IPS-18a (cell line): ENCODE data around the gene RBM18.

Experiments
- H3K27ac ChIP-seq: one replicate; pipeline ENCODE4 v1.5.1; 2013; ENCODE audit warnings: low read length
- H3K27me3 ChIP-seq: one replicate; pipeline ENCODE4 v1.6.1; 2013; ENCODE audit warnings: mild to moderate bottlenecking, low read length; ENCODE audit not compliant: control insufficient read depth, insufficient read depth
- H3K36me3 ChIP-seq: one replicate; pipeline ENCODE4 v1.6.1; 2013; ENCODE audit warnings: low read depth, low read length; ENCODE audit not compliant: control insufficient read depth
- H3K4me1 ChIP-seq: one replicate; pipeline ENCODE4 v1.6.1; 2013; ENCODE audit warnings: low read depth, low read length; ENCODE audit not compliant: control insufficient read depth
- H3K4me3 ChIP-seq: one replicate; pipeline ENCODE4 v1.5.1; 2013; ENCODE audit warnings: low read length
- H3K9ac ChIP-seq: one replicate; pipeline ENCODE4 v1.6.1; 2013; ENCODE audit warnings: mild to moderate bottlenecking, low read length, moderate library complexity
- H3K9me3 ChIP-seq: one replicate; pipeline ENCODE4 v1.6.1; 2013; ENCODE audit warnings: low read depth, low read length; ENCODE audit not compliant: control insufficient read depth

Gene RBM18

GRCh38 chr9:122219856-122220672 is 44.6 kb downstream of the RBM18 start:
- peak overlapping the region; percentile 31 for H3K4me3 ChIP-seq
- no peaks in the 10 kb centered on the region for H3K9me3 ChIP-seq
- H3K9ac ChIP-seq: no peak overlapping the region
- H3K4me1 ChIP-seq: peaks cover 25% of the 10 kb centered on the region
- H3K27me3 ChIP-seq: peaks cover 100% of the 10 kb centered on the region
- no peaks in the 10 kb centered on the region for H3K36me3 ChIP-seq
- no peak overlapping the region for H3K27ac ChIP-seq

DNA sequence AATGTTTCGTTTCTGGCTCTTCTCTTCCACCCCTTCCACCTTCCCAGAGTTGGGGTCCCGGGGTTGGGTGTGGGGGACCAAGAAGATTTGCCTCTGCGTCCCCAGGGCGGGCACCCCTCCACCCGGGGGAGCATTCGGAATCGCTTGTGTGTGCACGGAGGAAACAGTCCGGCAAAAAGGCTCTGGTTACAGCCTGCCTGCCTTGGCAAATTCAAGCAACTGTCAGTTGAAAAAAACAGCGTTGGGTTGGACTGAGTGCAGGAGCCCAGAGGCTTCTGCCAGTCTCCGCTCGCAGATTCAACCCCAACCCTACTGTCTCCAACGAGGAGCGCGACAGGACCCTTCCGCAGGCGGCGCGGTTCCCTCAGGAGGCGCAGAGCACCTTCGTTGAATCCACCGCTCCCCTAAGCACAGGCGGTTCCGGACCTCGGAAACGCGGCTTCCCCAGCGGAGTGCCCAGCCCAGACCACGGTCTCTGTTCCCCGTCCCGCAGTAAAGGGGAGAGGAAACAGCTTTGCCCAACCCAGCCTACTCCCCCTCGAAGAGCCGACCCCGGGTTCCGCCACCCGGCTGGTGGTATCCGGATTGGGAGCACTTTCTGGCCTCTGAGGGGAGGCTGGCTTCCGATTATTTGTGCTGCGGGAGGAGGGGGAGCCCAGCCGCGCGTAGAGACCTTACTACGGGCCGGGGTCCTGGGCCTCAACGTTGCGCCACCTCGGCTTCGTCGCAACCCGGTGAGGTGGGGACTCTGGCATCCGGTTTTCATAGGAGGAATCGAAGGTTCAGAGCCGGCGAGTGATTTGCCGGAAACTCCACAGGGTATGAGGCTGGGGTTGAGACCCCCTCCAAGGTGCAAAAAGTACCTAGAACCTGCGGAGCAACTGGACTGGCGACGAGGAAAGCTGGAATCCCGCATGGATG is 45.4 kb downstream of the RBM18 start:
- Histone ChIP-seq H3K9ac (no peak overlapping the region), H3K27me3 (peaks cover 100% of the 10 kb centered on the region), H3K4me3 (peak overlapping the region; percentile 31), H3K36me3 (no peaks in the 10 kb centered on the region), H3K9me3 (no peaks in the 10 kb centered on the region), H3K4me1 (peaks cover 28% of the 10 kb centered on the region), H3K27ac (no peak overlapping the region)

GRCh38 chr9:122218071-122218934 is 46.3 kb downstream of the RBM18 start:
- Histone ChIP-seq H3K9ac (no peak overlapping the region), H3K36me3 (no peaks in the 10 kb centered on the region), H3K27ac (no peak overlapping the region), H3K4me3 (peak overlapping the region; percentile 31), H3K9me3 (no peaks in the 10 kb centered on the region), H3K27me3 (peaks cover 98% of the 10 kb centered on the region), H3K4me1 (peaks cover 28% of the 10 kb centered on the region)

DNA sequence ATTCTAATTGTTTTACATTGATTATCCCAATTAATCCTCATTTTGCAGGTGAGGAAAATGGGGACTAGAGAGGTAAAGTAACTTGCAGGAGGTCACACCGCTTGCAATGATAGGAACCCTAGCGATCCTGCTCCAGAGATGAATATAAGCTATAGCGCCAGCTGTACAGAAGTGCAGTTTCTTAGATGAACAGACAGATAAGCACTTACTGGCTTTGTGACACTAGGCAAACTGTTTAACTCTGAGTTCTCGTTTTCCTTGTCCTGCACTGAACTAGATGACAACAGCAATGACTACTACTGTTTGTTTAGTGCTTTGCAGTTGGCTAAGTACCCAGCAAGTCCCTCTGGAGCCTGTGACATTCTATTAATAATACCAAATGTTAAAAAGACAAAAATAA is 47.0 kb downstream of the RBM18 start:
- H3K4me3 ChIP-seq: no peak overlapping the region
- H3K27me3 ChIP-seq: peaks cover 98% of the 10 kb centered on the region
- H3K27ac ChIP-seq: no peak overlapping the region
- H3K36me3 ChIP-seq: no peaks in the 10 kb centered on the region
- H3K9me3 ChIP-seq: no peaks in the 10 kb centered on the region
- no peak overlapping the region for H3K9ac ChIP-seq
- H3K4me1 ChIP-seq: peaks cover 28% of the 10 kb centered on the region

GRCh38 chr9:122216798-122217418 is 47.7 kb downstream of the RBM18 start:
- Histone ChIP-seq H3K36me3 (no peaks in the 10 kb centered on the region), H3K9me3 (no peaks in the 10 kb centered on the region), H3K27me3 (peaks cover 98% of the 10 kb centered on the region), H3K9ac (no peak overlapping the region), H3K4me1 (peaks cover 28% of the 10 kb centered on the region), H3K4me3 (peak overlapping the region; percentile 18), H3K27ac (no peak overlapping the region)

DNA sequence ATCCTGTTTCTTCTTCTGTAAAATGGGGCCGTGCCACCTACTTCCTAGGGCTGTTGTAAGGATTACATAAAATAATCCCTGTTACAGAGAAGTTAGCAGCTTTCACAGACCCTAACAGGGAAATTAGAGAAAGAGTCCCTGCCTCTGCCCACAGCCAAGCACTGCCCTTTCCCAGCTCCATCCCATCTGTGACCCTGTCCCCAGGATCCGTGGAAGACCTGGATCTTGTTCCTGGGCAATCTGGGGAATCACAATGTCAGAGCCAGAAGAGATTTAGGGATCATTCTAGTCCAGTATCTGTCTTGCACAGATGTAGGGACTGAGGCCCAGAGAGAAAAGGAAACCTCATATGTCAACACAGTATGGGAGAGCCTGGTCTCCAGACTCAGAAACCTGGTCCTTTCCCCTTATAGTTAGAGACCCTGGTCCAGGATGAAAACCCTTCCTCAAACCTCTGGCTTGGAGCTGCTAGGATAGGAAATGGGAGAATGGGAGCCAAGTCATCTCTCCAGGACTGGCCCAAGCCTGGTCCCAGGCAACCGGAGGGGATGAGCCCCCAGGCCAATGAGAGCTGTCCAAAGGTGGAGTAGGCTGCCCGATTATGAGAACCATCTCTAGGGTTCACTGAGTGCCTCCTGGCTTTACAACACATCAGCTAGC is 48.4 kb downstream of the RBM18 start:
- no peaks in the 10 kb centered on the region for H3K36me3 ChIP-seq
- H3K27me3 ChIP-seq: peaks cover 98% of the 10 kb centered on the region
- peaks cover 25% of the 10 kb centered on the region for H3K4me1 ChIP-seq
- H3K9ac ChIP-seq: no peak overlapping the region
- no peaks in the 10 kb centered on the region for H3K9me3 ChIP-seq
- H3K27ac ChIP-seq: no peak overlapping the region
- H3K4me3 ChIP-seq: peak overlapping the region; percentile 18

GRCh38 chr9:122215663-122216062 is 49.0 kb downstream of the RBM18 start:
- Histone ChIP-seq H3K27ac (no peak overlapping the region), H3K27me3 (peaks cover 98% of the 10 kb centered on the region), H3K9me3 (no peaks in the 10 kb centered on the region), H3K4me1 (peaks cover 21% of the 10 kb centered on the region), H3K9ac (no peak overlapping the region), H3K4me3 (no peak overlapping the region), H3K36me3 (no peaks in the 10 kb centered on the region)

GRCh38 chr9:122214507-122214906 is 50.1 kb downstream of the RBM18 start:
- Histone ChIP-seq H3K27me3 (peaks cover 86% of the 10 kb centered on the region), H3K4me3 (peak overlapping the region; percentile 50), H3K27ac (no peak overlapping the region), H3K4me1 (peaks cover 12% of the 10 kb centered on the region), H3K36me3 (no peaks in the 10 kb centered on the region), H3K9ac (no peak overlapping the region), H3K9me3 (no peaks in the 10 kb centered on the region)

DNA sequence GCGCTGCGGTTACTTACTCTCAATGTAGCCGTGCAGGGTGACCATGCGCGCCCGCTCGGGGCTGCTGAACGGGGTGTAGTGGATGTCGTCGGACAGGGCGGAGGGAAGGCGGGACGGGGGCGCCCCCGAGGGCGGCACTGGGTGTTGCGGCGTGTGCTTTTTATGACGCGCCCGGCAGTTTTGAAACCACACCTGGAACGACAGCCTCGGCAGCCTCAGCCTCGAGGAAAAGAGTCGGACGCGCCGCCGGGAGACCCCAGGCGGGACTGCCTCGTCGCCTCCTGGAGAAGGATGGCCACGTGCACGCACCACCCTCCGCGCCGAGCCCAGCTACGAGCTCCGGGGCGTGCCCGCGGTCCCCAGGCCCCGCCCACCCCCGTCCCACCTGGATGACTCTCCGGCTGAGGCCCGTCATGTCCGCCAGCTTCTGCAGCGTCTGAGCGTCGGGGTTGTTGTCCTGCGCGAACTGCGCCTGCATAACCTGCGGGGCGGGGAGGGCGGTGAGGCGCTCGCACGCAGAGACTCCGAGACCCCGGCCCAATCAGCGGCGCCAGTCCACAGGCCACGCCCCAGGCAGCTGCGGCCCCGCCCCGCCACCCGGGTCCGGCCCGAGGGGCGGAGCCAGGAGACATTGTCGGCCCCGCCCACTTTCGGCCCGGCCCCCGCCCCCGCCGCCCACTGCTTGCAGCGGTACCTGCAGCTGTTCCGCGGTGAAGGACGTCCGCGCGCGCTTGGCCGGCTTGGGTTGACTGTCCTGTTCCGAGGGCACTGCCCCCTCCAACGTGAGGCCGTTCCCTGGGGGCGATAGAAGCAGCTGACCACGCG is 50.8 kb downstream of the RBM18 start:
- Histone ChIP-seq H3K36me3 (no peaks in the 10 kb centered on the region), H3K4me1 (peaks cover 8% of the 10 kb centered on the region), H3K27ac (no peak overlapping the region), H3K9me3 (no peaks in the 10 kb centered on the region), H3K4me3 (peak overlapping the region; percentile 50), H3K9ac (no peak overlapping the region), H3K27me3 (peaks cover 79% of the 10 kb centered on the region)

DNA sequence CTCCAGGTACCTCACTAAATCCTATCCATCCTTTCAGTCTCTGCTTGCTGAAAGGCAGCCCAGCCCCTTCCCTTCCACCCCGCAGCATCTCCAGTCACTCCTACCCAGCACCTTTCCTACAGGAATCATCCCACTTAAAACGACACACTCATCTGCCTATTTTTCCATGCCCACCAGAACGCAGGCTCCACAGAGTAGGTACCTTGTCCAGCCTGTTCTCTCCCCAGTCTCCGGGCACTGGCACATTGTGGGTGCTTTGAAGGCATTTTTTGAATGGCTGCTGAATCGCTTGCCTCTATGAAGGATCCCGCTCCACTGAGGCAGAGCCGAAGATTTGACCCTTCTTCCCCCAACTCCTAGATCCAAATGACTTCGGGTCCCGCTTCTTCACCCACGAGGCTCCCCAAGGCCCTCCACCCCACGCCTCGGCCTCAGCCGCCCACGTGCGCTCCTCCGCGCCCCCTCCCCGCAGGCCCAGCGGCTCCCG is 51.5 kb downstream of the RBM18 start:
- H3K9me3 ChIP-seq: no peaks in the 10 kb centered on the region
- H3K27me3 ChIP-seq: peaks cover 73% of the 10 kb centered on the region
- no peaks in the 10 kb centered on the region for H3K36me3 ChIP-seq
- peaks cover 3% of the 10 kb centered on the region for H3K4me1 ChIP-seq
- no peak overlapping the region for H3K9ac ChIP-seq
- no peak overlapping the region for H3K27ac ChIP-seq
- peak overlapping the region; percentile 23 for H3K4me3 ChIP-seq
